ENCODE data around the gene TKFC. TPM values are rescaled to one million over a fixed set of nuclear protein-coding genes. Genes with fewer than 3 reads are reported as not detected.
A peak's percentile ranks its signal among the peaks of the same experiment; 100 is the strongest.

TKFC gene
- total RNA-seq, 1 donor from 2014 or later, result 32.1 TPM

DNA sequence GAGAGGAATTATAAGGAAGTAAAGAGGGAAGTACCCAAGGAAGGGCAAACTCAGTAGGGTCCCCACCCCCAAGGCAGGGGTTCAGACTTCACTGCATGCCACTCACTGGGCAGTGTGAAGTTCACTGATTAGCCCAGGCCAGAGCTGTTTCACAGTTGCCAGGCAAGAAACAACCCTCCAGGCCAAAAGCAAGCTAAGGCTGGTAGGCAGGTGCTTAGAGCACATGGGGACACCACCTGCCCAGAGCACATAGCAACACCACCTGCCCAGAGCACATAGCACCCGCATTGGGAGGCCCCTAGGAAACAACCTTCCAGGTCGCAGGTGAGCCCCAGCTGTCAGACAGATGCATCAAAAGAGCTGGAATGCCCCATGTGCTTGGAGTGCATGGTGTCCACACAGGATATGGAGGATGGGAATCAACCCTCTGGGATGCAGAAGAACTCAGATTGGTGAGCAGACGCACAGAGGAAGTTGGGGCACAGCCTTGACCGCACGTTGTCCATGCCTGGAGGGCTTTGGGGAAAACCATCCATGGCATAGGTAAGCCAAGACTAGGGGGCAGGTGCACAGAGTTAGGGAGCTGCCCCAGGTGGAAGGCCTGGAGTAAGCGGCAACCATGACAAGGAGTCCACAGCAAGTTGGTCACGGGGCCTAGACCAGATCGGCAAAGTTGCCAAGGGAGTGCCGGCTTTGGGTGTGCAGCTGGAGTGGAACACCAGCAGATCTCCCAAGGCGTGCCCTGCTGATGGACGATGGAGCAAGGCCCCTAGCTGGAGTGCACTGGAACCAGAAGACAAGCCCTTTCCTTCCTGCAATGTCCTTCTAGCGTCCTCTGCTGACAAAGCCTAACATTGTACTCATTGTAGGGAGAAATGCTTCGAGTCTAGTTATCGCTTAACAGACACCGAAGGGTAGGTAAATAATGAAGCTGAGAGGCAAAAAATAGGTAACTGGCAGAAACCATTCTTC lies 51.5 kb downstream of the TKFC start:
- H3K9me3 ChIP-seq, result no peaks in the 10 kb centered on the region
- no peak overlapping the region for H3K27ac ChIP-seq
- intact Hi-C loops (cut with DNase I), result no loop called here
- H3K4me1 ChIP-seq, result no peaks in the 10 kb centered on the region
- H3K27me3 ChIP-seq, result no peaks in the 10 kb centered on the region
- H3K4me3 ChIP-seq, result no peak overlapping the region
- DNase-seq, result peak; percentile 36
- TF ChIP-seq, protein P1, sequence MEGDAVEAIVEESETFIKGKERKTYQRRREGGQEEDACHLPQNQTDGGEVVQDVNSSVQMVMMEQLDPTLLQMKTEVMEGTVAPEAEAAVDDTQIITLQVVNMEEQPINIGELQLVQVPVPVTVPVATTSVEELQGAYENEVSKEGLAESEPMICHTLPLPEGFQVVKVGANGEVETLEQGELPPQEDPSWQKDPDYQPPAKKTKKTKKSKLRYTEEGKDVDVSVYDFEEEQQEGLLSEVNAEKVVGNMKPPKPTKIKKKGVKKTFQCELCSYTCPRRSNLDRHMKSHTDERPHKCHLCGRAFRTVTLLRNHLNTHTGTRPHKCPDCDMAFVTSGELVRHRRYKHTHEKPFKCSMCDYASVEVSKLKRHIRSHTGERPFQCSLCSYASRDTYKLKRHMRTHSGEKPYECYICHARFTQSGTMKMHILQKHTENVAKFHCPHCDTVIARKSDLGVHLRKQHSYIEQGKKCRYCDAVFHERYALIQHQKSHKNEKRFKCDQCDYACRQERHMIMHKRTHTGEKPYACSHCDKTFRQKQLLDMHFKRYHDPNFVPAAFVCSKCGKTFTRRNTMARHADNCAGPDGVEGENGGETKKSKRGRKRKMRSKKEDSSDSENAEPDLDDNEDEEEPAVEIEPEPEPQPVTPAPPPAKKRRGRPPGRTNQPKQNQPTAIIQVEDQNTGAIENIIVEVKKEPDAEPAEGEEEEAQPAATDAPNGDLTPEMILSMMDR (IDR thresholded peaks at IDR 0.05), result no peak
- peak; percentile 19 for ATAC-seq
- H3K36me3 ChIP-seq, result no peaks in the 10 kb centered on the region

- H3K4me1 ChIP-seq, result peaks cover 14% of the 10 kb centered on the region
- no peak overlapping the region for H3K27ac ChIP-seq
- no peaks in the 10 kb centered on the region for H3K27me3 ChIP-seq
- peaks cover 10% of the 10 kb centered on the region for H3K36me3 ChIP-seq
- DNase-seq (no peak), ATAC-seq (no peak)
- H3K9me3 ChIP-seq, result no peaks in the 10 kb centered on the region
- TF ChIP-seq, protein P1 (IDR thresholded peaks at IDR 0.05), result no peak
- no peak overlapping the region for H3K4me3 ChIP-seq
- intact Hi-C loops (cut with DNase I), result no loop called here
These were observed 57.1 kb downstream of the TKFC start for GRCh38 chr11:61390161-61390560.

GRCh38 chr11:61392981-61393595 lies 60.1 kb downstream of the TKFC start:
- ATAC-seq, result no peak
- peaks cover 30% of the 10 kb centered on the region for H3K36me3 ChIP-seq
- intact Hi-C loops (cut with DNase I), result no loop called here
- TF ChIP-seq, protein P1 (IDR thresholded peaks at IDR 0.05), result no peak
- H3K4me3 ChIP-seq, result peak overlapping the region; percentile 87
- H3K4me1 ChIP-seq, result peaks cover 14% of the 10 kb centered on the region
- no peaks in the 10 kb centered on the region for H3K9me3 ChIP-seq
- DNase-seq, result no peak
- H3K27me3 ChIP-seq, result no peaks in the 10 kb centered on the region
- peak overlapping the region; percentile 86 for H3K27ac ChIP-seq

Other genes starting within 250 kb of the TKFC start
- 2.5 TPM for gene CD5, start 230.7 kb upstream of the TKFC start, total RNA-seq
- gene VPS37C, start 171.8 kb upstream of the TKFC start, total RNA-seq, result 30.2 TPM
- gene PGA3, start 129.7 kb upstream of the TKFC start, total RNA-seq, result not detected
- 0.67 TPM for gene PGA4, start 110.9 kb upstream of the TKFC start, total RNA-seq
- not detected for gene PGA5, start 92.1 kb upstream of the TKFC start, total RNA-seq
- 1.5 TPM for gene VWCE, start 37.9 kb upstream of the TKFC start, total RNA-seq
- 126 TPM for gene DDB1, start 123 bp upstream of the TKFC start, total RNA-seq
- gene CYB561A3, start 28.7 kb downstream of the TKFC start, total RNA-seq, result 50.3 TPM
- gene TMEM138, start 29.1 kb downstream of the TKFC start, total RNA-seq, result 46.3 TPM
- 9.3 TPM for gene TMEM216, start 59.4 kb downstream of the TKFC start, total RNA-seq
- 75.8 TPM for gene CPSF7, start 96.7 kb downstream of the TKFC start, total RNA-seq
- 34.1 TPM for gene SDHAF2, start 96.9 kb downstream of the TKFC start, total RNA-seq
- gene LRRC10B, start 175.5 kb downstream of the TKFC start, total RNA-seq, result 0.29 TPM
- 4.8 TPM for gene SYT7, start 247.8 kb downstream of the TKFC start, total RNA-seq